H1 (cell line): Measurements from ENCODE around the gene PNCK. TPM values are rescaled to one million over a fixed set of nuclear protein-coding genes. Genes with fewer than 3 reads are reported as not detected.

Experiments
- CHD2 ChIP-seq: IDR thresholded peaks from 2 replicates; pipeline ENCODE4 v1.6.1; 2012; ENCODE audit warnings: low read length, improper control_type of control experiment
- GABPA ChIP-seq: IDR thresholded peaks from 2 replicates; pipeline ENCODE4 v1.6.1; 2011; ENCODE audit warnings: mild to moderate bottlenecking, low read length, moderate library complexity, borderline replicate concordance; ENCODE audit not compliant: insufficient read depth
- SP2 ChIP-seq: IDR thresholded peaks from 2 replicates; pipeline ENCODE4 v1.6.1; 2012; ENCODE audit warnings: mild to moderate bottlenecking, low read length, inconsistent platforms
- SP4 ChIP-seq: IDR thresholded peaks from 2 replicates; pipeline ENCODE4 v1.6.1; 2012; ENCODE audit warnings: low read length, inconsistent platforms
- polyA plus RNA-seq, 7 experiments: library from polyadenylated mRNA; depleted of rRNA in 3 of 7; stranded (reverse) in 5 of 7; unstranded in 2 of 7; fragments of >200 nt in 5 of 7; fragments of 200-250 nt in 2 of 7; gene quantifications; 1 replicate in 5 of 7; 2 replicates in 1 of 7; 4 replicates in 1 of 7; pipeline versions ENCODE4 v1.2.1 to v1.2.3, GENCODE V29; 2011 to 2013; ENCODE audit warnings: missing spikeins in 2 of 7, mixed read lengths in 2 of 7
- total RNA-seq: library from RNA; stranded (reverse); fragmentation: NEBNext Ultra II Directional; extraction: Animal tissue kit (Norgen Biotek cat#: 25700); gene quantifications from 2 replicates; pipeline ENCODE4 v1.2.1, GENCODE V29; 2021
- TF ChIP-seq, protein P1 (sequence below): IDR thresholded peaks from 2 replicates; pipeline ENCODE4 v1.6.1; 2012; ENCODE audit warnings: low read length, inconsistent platforms

PNCK gene
- total and polyA plus RNA-seq, 2 of the 8 experiments (the other 6 are each of a cell fraction or from before 2014, with no cell fraction given), result 6.2 to 6.3 TPM

- TF ChIP-seq, protein P1, sequence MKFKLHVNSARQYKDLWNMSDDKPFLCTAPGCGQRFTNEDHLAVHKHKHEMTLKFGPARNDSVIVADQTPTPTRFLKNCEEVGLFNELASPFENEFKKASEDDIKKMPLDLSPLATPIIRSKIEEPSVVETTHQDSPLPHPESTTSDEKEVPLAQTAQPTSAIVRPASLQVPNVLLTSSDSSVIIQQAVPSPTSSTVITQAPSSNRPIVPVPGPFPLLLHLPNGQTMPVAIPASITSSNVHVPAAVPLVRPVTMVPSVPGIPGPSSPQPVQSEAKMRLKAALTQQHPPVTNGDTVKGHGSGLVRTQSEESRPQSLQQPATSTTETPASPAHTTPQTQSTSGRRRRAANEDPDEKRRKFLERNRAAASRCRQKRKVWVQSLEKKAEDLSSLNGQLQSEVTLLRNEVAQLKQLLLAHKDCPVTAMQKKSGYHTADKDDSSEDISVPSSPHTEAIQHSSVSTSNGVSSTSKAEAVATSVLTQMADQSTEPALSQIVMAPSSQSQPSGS, result no peak
- TF ChIP-seq CHD2 (no peak), SP4 (no peak), GABPA (no peak), SP2 (no peak)
Observed at GRCh38 chrX:153631907-153632594, 41.6 kb downstream of the PNCK start (continued).
